RPMI7951 (cell line): ENCODE measurements around the gene PPP6R2. TPM values are rescaled to one million over a fixed set of nuclear protein-coding genes. Genes with fewer than 3 reads are reported as not detected.
"Not testable (repeated sequence)": the region's sequence is repeated elsewhere in the genome, so short reads cannot be mapped to it uniquely, and the experiment has no call there.

Source experiments
- DNase-seq: peaks from one replicate; pipeline ENCODE4 v3.0.0-alpha.2; 2012; ENCODE audit warnings: low read depth
- total RNA-seq: library from RNA; depleted of rRNA; stranded (reverse); fragments of >200 nt; shearing (Covaris generic); gene quantifications from 2 replicates; pipeline ENCODE4 v1.2.3, GENCODE V29; 2014

Gene PPP6R2
- total RNA-seq, 1 experiment from 2014 or later: 15.3 TPM

DNA sequence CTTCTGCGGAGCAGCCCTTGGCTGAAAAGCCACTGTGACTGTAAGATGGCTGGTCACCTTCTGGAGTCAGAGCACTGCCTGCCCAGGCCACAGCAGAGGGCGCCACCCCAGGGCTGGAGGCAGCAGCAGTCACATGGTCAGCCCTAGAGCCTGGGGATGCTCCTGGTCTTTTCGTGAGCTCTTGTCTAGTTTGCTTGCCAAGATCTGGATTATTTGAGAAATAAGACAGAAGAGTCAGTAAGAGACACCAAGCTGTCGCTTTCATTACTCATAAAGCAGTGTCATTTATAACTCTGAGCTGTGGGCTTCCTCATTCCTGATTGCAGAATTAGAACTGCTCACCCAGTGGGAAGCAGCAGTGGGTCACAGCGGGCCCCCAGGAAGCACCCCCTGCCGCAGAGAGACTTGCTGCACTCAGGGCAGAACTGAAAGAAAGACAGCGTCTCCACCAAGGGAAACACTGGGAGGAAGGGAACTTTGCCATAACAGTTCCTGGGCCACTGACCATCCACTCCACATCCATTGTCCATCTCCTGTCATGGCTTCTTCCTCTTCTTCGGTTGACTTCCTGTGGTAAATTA lies 56.7 kb downstream of the PPP6R2 start:
- DNase-seq: peak; percentile 17

GRCh38 chr22:50400406-50400805 lies 57.3 kb downstream of the PPP6R2 start:
- DNase-seq: no peak

DNA sequence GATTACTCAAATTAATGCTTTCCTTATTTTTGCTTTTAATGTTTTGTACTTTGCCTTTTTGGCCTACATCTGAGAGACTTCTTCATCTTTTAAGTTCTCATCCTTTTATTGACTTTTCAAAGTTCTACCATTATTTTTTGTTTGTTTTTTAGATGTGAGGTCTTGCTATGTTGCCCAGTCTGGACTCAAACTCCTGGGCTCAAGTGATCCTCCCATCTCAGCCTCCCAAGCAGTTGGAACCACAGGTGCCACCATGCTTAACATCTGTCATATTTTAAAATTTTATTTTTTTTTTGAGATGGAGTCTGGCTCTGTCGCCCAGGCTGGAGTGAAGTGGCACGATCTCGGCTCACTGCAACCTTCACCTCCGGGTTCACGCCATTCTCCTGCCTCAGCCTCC lies 57.8 kb downstream of the PPP6R2 start:
- no peak for DNase-seq

DNA sequence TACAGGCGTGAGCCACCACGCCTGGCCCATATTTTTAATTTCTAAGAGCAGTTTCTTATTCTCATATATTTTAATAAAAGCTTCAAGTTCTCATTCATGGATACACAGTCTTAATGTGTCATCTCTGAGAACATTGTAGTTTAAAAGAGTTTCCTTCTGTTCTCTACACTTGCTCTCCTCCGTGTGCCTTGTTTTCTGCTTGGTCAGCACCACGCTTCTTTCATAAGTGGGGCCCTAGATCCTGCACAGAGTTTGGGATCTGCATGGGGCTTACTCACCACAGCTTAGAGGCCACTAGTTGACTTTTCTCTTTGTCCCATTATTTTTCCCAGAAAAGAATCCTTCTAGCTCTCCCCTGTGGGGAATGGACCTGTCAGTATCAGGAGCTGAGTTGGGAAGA lies 58.8 kb downstream of the PPP6R2 start:
- DNase-seq: no peak

GRCh38 chr22:50403701-50404101 lies 60.6 kb downstream of the PPP6R2 start:
- no peak for DNase-seq

GRCh38 chr22:50406416-50407170 lies 63.5 kb downstream of the PPP6R2 start:
- DNase-seq: no peak

DNA sequence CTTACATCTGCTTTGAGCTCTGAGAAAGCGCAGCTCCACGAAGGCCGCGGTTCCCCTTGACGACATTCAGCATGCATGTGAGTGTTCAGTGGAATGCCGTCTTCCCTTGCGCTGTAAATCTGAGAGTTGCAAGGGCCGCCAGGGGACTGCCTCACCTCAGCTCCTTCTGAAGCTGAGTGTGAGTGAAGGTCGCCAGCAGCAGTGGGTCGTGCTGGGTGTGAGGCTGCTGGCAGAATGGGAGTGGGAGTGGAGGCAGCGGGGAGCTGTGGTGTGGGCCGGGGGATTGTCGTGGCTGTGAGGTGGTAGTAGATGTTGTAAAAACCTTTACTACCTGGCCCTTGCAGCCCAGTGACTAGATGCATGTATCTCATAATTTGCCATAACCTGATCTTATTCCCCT lies 65.2 kb downstream of the PPP6R2 start:
- DNase-seq: no peak

GRCh38 chr22:50408954-50409353 lies 65.8 kb downstream of the PPP6R2 start:
- not testable (repeated sequence) for DNase-seq

GRCh38 chr22:50414476-50415248 lies 71.5 kb downstream of the PPP6R2 start:
- no peak for DNase-seq

GRCh38 chr22:50415426-50415825 lies 72.3 kb downstream of the PPP6R2 start:
- no peak for DNase-seq

DNA sequence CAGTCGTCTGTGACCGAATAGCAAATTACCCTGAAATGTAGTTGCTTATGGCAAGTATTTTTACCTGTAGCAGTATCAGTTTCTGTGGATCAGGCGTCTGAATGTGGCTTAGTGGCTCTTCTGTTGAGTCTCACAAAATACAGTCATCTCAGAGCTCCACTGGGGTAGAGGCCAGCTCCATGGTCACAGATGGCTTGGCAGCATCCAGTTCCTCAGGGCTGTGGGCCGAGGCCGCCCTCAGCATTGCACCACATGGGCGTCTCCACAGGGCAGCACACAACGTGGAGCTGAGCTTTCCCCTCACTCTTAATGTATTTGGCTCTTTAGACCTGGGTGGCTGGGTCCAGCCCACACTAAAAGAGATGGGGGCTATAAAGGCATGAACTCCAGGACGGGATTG lies 73.9 kb downstream of the PPP6R2 start:
- no peak for DNase-seq

GRCh38 chr22:50417411-50418210 lies 74.5 kb downstream of the PPP6R2 start:
- DNase-seq: no peak

GRCh38 chr22:50418624-50419023 lies 75.5 kb downstream of the PPP6R2 start:
- DNase-seq: no peak

DNA sequence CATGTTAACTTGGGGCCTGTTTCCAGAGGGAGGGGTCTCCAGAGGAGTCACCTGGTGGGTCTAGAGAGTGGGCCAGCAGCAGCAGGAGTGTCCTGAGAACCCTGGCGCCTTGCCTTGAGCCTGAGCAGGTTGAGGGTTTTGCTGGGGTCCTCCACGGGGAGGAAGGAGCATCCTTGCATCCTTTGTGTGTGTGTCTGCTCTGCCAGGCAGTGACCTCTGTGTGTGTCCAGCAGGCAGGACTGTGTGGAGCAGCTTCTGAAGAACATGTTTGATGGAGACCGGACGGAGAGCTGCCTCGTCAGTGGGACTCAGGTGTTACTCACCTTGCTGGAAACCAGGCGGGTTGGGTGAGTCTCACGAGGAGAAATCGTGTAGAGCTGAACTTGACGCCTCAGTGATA lies 76.0 kb downstream of the PPP6R2 start:
- no peak for DNase-seq

DNA sequence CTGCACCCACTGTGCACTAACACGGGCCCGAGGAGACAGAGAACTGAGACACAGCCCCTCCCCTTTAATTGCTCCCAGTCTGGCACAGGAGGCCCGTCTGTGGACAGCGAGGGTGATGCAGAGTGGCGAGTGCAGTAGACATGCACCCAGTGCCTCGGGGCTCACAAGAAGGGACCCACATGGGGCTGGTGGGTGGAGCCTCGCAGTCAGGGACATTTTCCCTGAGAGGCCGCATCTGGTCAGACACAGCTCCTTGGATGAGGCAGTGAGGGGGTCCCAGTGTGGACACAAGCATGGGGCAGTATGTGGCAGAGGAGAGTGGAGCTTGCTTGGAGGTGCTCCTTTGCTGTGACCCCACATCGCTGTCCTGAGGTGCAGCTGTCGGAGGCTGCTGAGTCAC lies 76.9 kb downstream of the PPP6R2 start:
- no peak for DNase-seq

DNA sequence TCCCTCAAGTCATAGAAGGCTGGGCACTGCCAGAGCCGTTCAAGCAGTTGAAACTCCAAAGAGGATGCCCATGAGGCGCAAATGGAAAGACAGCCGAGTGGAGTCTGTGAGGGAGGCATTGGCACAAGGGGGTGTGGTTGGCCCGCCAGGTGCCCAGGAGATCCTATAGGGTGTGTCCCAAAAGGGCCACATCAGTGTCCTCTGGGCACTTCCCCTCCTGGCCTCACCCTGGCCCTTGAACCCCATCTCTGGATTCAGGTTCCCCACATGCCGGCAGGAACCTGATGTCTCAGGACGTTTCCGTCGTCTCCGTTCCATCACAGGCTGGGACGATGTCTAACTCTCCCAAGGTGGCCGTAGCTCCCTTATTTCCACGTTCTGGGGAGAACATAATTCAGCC lies 77.5 kb downstream of the PPP6R2 start:
- DNase-seq: no peak

GRCh38 chr22:50422046-50422445 lies 78.9 kb downstream of the PPP6R2 start:
- DNase-seq: no peak

GRCh38 chr22:50422961-50423815 lies 80.1 kb downstream of the PPP6R2 start:
- DNase-seq: no peak

DNA sequence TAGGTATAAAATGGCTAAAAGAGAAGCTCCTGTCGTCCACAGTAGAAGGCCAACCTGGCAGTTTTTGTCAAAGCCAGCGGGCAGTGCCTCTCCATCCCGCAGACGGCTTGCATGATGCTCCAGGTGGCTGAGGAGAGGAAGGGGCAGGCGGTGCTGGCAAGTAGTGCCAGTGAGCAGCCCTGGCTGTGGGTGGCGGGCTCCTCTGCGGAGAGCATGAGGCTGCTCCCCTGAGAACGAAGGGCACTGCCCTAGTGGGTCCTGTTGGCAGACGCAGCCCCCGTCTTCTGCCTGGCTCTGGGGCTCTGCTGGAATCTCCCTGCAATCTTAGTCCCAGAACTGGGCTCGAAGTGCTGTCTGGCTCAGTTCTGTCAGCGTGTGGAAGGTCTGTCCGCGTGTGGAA lies 80.8 kb downstream of the PPP6R2 start:
- no peak for DNase-seq

- no peak for DNase-seq
Measured at GRCh38 chr22:50425179-50425916, 82.2 kb downstream of the PPP6R2 start.
